ENCODE data around the gene KCNQ2.

KCNQ2 gene

DNA sequence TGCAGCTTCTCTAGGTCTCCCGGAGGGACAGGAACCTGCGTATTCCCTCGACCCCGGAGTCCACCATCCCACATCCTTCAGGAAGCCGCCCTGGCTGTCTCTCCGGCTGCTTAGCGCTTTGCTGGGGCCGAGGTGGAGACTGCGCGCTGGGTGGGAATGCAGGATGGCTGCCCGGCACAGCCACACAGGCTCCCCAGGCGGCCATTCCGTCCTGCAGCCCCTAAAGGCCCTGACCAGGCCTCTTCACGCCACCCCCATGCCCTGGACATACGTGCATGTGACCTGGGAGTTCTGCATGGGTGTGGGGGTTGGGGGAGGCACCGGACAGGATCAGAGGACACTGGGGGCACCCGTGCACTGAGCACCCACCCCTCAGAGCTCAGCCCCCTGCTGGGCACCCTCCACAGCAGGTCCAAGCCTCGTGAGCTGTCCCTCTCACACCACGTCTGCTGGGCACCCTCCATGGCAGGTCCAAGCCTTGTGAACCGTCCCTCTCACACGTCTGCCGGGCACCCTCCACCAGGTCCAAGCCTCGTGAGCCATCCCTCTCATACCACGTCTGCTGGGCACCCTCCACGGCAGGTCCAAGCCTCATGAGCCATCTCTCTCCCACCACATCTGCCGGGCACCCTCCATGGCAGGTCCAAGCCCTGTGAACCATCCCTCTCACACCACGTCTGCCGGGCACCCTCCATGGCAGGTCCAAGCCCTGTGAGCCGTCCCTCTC is 70.9 kb downstream of the KCNQ2 start:
- no peak for TF ChIP-seq Cebpa-rat (IDR thresholded peaks at IDR 0.05)
- Histone ChIP-seq H3K9ac (no peak overlapping the region), H4K20me1 (peaks cover 14% of the 10 kb centered on the region; the same call in 1 of the 2 replicates), H3K36me3 (no peaks in the 10 kb centered on the region), H3K27ac (no peak overlapping the region), H3K4me2 (no peak overlapping the region), H3K27me3 (peaks cover 49% of the 10 kb centered on the region), H3K4me3 (no peak overlapping the region), H3K9me3 (no peaks in the 10 kb centered on the region), H3K4me1 (peaks cover 36% of the 10 kb centered on the region)

DNA sequence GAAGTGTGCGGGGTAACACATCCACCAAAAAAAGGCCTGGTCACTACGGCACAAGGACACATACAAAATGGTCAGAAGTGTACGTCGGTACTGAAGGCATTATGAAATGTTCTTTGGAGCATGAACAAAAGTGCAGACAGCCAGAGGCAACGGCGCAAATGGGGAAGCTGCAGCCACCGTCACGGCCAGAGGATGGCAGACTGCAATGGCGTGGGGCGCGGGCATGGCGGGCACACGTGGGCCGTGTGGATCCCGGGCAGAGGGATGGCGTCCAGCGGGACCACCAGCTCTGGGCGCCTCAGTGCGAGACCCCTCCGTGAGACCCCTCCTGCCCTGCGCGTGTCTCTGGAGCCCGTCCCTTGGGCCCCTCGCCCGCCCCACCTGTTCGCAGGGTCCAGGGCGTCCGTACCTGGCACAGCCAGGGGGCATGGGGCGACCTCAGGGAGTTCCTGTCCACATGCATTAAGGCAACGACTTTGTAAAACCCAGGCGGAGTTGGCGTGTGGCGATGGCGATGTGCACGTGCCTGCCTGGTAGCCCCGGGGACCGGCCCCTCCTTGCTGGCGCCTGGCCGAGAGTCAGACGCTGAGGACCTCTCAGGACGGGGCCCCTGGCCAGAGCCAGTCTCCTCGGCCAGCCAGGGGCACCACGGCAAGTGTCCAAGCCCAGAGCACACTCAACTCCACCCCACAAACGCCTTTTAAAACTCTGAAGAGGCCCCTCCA is 71.8 kb downstream of the KCNQ2 start:
- peaks cover 58% of the 10 kb centered on the region for H3K27me3 ChIP-seq
- no peaks in the 10 kb centered on the region for H3K36me3 ChIP-seq
- H3K9me3 ChIP-seq = no peaks in the 10 kb centered on the region
- H3K4me3 ChIP-seq = no peak overlapping the region
- H3K9ac ChIP-seq = no peak overlapping the region
- H3K4me1 ChIP-seq = peaks cover 27% of the 10 kb centered on the region
- H4K20me1 ChIP-seq = peaks cover 14% of the 10 kb centered on the region; the same call in 1 of the 2 replicates
- H3K27ac ChIP-seq = no peak overlapping the region
- TF ChIP-seq Cebpa-rat (IDR thresholded peaks at IDR 0.05) = no peak
- H3K4me2 ChIP-seq = no peak overlapping the region

DNA sequence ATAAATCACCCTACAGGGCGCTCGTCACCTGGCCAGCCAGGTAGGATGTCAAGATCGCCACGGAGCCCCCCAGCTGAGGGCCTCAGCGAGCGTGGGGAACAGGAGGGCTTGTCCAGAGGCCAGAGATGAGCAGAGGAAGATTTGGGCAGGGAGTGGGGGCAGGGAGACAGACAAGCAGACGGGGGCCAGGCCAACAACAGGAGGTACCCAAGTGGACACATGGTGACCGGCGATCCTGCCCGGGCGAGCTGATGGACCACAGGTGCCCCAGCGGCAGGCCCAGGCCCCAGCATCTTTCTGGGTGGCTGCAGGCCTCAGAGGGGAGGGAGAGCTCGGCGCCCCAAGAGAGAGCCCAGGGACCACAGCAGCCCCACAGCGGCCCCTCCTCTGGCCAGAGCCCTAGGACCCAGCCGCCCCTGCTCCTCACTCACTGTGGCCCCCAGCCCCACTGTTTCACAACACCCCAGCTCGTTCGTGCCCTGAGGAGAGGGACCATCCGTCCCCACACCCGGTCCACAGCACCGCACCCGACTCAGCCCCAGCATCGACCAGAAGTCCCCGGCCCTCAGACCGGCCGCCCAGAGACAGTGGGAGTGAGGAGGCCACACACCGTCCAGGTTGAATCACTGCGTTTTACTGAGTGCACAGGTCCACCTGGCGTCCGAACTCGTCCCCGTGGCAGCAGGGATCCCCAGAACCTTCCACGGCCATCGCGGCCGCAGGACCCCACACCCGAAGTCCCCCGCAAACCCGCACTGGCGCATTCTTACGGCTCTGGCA is 72.7 kb downstream of the KCNQ2 start:
- H3K4me3 ChIP-seq = no peak overlapping the region
- TF ChIP-seq Cebpa-rat (IDR thresholded peaks at IDR 0.05) = no peak
- peaks cover 67% of the 10 kb centered on the region for H3K27me3 ChIP-seq
- H4K20me1 ChIP-seq = peaks cover 14% of the 10 kb centered on the region; the same call in 1 of the 2 replicates
- no peak overlapping the region for H3K9ac ChIP-seq
- H3K9me3 ChIP-seq = no peaks in the 10 kb centered on the region
- H3K4me1 ChIP-seq = peaks cover 19% of the 10 kb centered on the region
- H3K4me2 ChIP-seq = no peak overlapping the region
- H3K27ac ChIP-seq = no peak overlapping the region
- no peaks in the 10 kb centered on the region for H3K36me3 ChIP-seq

DNA sequence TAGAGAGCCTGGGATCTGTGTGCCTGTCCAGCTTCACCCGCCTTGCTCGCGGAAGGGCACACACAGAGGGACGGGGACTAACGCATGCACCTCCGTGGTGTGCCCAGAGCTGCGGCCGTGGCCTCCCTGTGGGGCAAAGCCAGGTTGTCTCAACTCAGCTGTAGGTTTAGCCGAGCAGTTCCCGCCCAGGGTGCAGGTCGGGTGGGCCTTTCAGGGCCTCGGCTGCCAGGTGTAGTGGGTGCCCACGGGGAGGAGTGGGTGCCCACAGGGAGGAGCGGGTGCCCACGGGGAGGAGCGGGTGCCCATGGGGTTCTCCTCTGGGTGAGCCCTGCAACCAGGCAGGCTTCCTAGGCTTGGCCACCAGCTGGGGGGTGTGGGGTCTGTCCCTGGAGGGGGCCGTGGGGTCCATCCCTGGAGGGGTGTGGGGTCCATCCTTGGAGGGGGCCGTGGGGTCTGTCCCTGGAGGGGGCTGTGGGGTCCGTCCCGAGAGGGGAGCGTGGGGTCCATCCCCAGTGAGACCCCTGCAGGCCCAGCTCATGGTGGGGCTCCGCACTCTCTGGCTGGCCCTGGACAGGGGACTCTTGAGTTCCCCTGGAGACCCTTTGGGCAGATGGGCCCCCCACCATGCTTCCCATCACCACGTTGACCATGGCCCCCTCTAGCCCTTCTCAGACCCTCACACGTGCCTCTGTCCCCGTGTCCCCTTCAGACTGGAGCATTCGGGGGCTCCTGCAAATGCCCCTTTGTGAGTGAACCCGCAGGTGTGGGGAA is 73.5 kb downstream of the KCNQ2 start:
- no peaks in the 10 kb centered on the region for H3K36me3 ChIP-seq
- H3K27ac ChIP-seq = no peak overlapping the region
- peaks cover 14% of the 10 kb centered on the region; the same call in 1 of the 2 replicates for H4K20me1 ChIP-seq
- H3K9me3 ChIP-seq = no peaks in the 10 kb centered on the region
- H3K27me3 ChIP-seq = peaks cover 75% of the 10 kb centered on the region
- no peak for TF ChIP-seq Cebpa-rat (IDR thresholded peaks at IDR 0.05)
- H3K4me2 ChIP-seq = no peak overlapping the region
- H3K9ac ChIP-seq = no peak overlapping the region
- no peak overlapping the region for H3K4me3 ChIP-seq
- H3K4me1 ChIP-seq = peaks cover 17% of the 10 kb centered on the region

DNA sequence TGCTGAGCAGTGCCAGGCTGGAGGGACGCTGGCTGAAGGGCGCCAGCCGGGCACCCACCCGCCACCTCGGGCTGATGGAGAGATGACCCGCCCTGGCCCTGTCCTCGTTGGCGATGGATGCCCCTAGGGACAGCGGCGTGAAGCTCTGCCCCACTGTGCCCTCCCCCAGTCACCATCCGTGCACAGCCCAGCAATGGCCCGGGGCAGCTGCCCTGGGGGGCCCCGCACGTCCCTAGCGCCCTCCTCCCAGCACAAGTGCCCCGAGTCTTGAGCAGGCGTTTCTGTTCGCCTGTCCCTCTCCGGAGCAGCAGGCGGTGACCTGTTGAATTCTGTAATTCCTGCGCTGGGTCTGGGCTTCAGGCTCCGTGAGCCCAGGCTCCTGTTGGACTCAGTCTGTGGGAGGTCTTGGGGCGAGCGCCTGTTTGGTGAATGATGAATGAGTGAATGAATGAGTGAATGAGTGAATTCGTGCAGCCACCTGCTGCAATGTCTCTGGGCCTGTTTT is 74.5 kb downstream of the KCNQ2 start:
- H3K9ac ChIP-seq = no peak overlapping the region
- H3K4me1 ChIP-seq = peaks cover 8% of the 10 kb centered on the region
- peaks cover 83% of the 10 kb centered on the region for H3K27me3 ChIP-seq
- H3K36me3 ChIP-seq = no peaks in the 10 kb centered on the region
- no peak for TF ChIP-seq Cebpa-rat (IDR thresholded peaks at IDR 0.05)
- H3K27ac ChIP-seq = no peak overlapping the region
- no peak overlapping the region for H3K4me3 ChIP-seq
- H3K9me3 ChIP-seq = no peaks in the 10 kb centered on the region
- H3K4me2 ChIP-seq = no peak overlapping the region
- peaks cover 12% of the 10 kb centered on the region; the same call in 1 of the 2 replicates for H4K20me1 ChIP-seq

DNA sequence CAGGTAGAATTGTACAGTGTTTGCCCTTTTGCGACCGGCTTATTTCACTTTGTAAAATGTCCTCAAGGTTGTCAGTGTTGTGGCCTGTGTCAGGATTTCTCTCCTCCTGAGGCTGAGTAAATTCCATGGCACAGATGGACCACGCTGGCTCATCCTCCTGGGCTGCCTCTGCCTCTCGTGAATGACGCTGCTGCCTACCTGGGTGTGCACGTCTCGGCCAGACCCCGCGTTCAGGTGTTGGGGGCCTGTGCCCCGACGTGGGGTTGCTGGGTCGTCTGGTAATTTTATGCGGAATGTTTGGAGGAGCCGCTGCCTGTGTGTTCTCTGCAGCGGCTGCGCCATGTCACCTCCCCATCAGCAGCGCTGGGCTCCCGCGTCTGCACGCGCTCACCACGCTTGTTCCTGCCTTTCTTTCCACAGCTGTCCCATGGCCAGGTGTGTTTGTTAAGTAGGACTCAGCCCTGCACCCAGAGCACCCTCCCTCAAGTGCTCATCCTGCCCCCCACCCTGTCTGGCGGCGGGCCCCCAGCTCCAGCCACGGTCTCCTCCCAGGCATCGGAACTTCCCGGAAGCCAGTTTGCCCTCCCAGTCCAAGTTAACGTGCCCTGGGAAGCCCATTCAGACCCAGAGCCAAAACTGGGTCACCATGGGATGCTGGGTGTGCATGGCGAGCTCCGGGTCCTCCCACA is 75.2 kb downstream of the KCNQ2 start:
- Histone ChIP-seq H3K27ac (no peak overlapping the region), H3K4me2 (no peak overlapping the region), H3K9me3 (no peaks in the 10 kb centered on the region), H3K9ac (no peak overlapping the region), H3K4me3 (no peak overlapping the region), H3K4me1 (peaks cover under 1% of the 10 kb centered on the region; the same call in 1 of the 2 replicates), H3K27me3 (peaks cover 79% of the 10 kb centered on the region), H4K20me1 (peaks cover 5% of the 10 kb centered on the region; the same call in 1 of the 2 replicates), H3K36me3 (no peaks in the 10 kb centered on the region)
- no peak for TF ChIP-seq Cebpa-rat (IDR thresholded peaks at IDR 0.05)

DNA sequence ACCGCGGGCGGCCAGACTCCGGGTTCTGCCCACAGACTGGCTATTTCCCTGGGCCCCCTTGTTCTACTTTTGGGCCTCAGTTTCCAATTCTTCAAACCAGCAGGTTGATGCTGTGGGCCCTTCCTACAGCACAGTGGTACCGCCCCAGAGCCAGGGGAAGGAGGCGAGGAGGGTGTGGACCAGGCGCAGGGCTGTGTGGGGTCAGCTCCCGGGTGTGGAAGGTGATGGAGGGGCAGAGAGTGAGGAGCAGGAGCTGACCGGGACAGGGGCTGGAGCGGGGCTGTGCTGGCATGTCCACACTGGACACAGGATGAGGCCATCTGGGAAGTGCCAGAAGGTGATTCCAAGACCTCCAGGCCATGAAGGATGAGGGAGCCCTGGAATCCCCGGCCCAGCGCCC is 76.2 kb downstream of the KCNQ2 start:
- Histone ChIP-seq H4K20me1 (no peaks in the 10 kb centered on the region; the same call in 1 of the 2 replicates), H3K4me1 (no peaks in the 10 kb centered on the region), H3K9me3 (no peaks in the 10 kb centered on the region), H3K27ac (no peak overlapping the region), H3K36me3 (no peaks in the 10 kb centered on the region), H3K27me3 (peaks cover 69% of the 10 kb centered on the region), H3K4me2 (no peak overlapping the region), H3K9ac (no peak overlapping the region), H3K4me3 (no peak overlapping the region)
- no peak for TF ChIP-seq Cebpa-rat (IDR thresholded peaks at IDR 0.05)

DNA sequence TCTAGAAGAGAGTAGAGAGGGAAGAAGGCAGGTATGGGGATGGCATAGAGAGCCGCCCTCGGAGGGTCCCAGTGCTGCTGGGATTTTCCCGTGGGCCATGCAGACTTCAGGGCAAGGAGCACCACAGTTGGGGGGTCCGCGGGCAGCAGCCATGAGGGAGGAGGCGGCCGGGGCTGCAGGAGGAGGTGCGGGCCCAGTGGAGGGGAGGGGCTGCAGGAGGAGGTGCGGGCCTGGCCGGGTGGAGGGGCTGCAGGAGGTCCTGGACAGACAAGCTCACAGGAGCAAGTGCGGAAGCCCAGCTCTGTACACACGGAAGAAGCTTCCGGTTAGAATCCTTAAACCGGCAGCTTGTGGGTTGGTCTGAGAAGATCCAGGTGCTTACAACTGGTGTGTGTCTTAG is 76.7 kb downstream of the KCNQ2 start:
- no peaks in the 10 kb centered on the region for H3K36me3 ChIP-seq
- no peaks in the 10 kb centered on the region for H3K4me1 ChIP-seq
- H3K27ac ChIP-seq = no peak overlapping the region
- peaks cover 63% of the 10 kb centered on the region for H3K27me3 ChIP-seq
- no peaks in the 10 kb centered on the region for H3K9me3 ChIP-seq
- H4K20me1 ChIP-seq = no peaks in the 10 kb centered on the region; the same call in 1 of the 2 replicates
- no peak overlapping the region for H3K4me3 ChIP-seq
- no peak overlapping the region for H3K4me2 ChIP-seq
- no peak overlapping the region for H3K9ac ChIP-seq
- TF ChIP-seq Cebpa-rat (IDR thresholded peaks at IDR 0.05) = no peak

All from BLaER1 (cell line).